PC-3 (cell line): ENCODE data around the gene ESPN. TPM values are rescaled to one million over a fixed set of nuclear protein-coding genes. Genes with fewer than 3 reads are reported as not detected.

Experiments used
- ATAC-seq: fragments of 200-7000 bp; cut with Tn5 transposase; 2 replicates; pipeline ENCODE4 v1.9.1; 2020; ENCODE audit warnings: mild to moderate bottlenecking, moderate library complexity
- BruUV-seq: library from RNA; stranded (reverse); fragments of 400-500 nt; replicated peaks from 2 replicates; lab custom pipeline; 2021; lab: Mats Ljungman, UMichigan
- CTCF ChIA-PET: fragments of 300-600 bp; sonication (Branson Sonifier 250); formaldehyde crosslinking; loops from one replicate; lab custom pipeline; 2022; ENCODE audit warnings: antibody characterized with exemption; lab: Charles Lee
- POLR2A ChIA-PET: fragments of 300-600 bp; sonication (Branson Sonifier 250); formaldehyde crosslinking; loops from one replicate; lab custom pipeline; 2022; ENCODE audit warnings: antibody characterized with exemption; ENCODE audit not compliant: unreplicated experiment; lab: Charles Lee
- DNase-seq: peaks from one replicate; pipeline ENCODE4 v3.0.0-alpha.2; 2015
- H2AFZ ChIP-seq: fragments of 300-600 bp; sonication (generic); 2 replicates; pipeline ENCODE4 v1.6.0; 2016; ENCODE audit warnings: antibody characterized with exemption, low read length
- H3F3A ChIP-seq: fragments of 300-600 bp; sonication (generic); one replicate; pipeline ENCODE4 v1.6.0; 2017; ENCODE audit warnings: antibody characterized with exemption, low read length, control low read depth, mild to moderate bottlenecking; ENCODE audit not compliant: unreplicated experiment
- H3K27ac ChIP-seq: fragments of 300-600 bp; sonication (generic); 2 replicates; pipeline ENCODE4 v1.5.1; 2016; ENCODE audit warnings: mild to moderate bottlenecking, low read length
- H3K27me3 ChIP-seq: fragments of 300-600 bp; sonication (generic); 2 replicates; pipeline ENCODE4 v1.6.1; 2016; ENCODE audit warnings: low read length, mixed read lengths
- H3K36me3 ChIP-seq: fragments of 300-600 bp; sonication (generic); 2 replicates; pipeline ENCODE4 v1.6.1; 2016; ENCODE audit warnings: low read depth, mixed run types, low read length, mixed read lengths
- H3K4me1 ChIP-seq: fragments of 300-600 bp; sonication (generic); 2 replicates; pipeline ENCODE4 v1.5.1; 2016; ENCODE audit warnings: low read length; ENCODE audit not compliant: insufficient read depth
- H3K4me2 ChIP-seq: fragments of 300-600 bp; sonication (generic); 2 replicates; pipeline ENCODE4 v1.6.0; 2016; ENCODE audit warnings: low read length
- H3K4me3 ChIP-seq: fragments of 300-600 bp; sonication (generic); 2 replicates; pipeline ENCODE4 v1.5.1; 2016; ENCODE audit warnings: mild to moderate bottlenecking, low read length, mixed read lengths
- H3K79me2 ChIP-seq: fragments of 300-600 bp; sonication (generic); 2 replicates; pipeline ENCODE4 v1.6.1; 2017; ENCODE audit warnings: low read length, mixed read lengths
- H3K9ac ChIP-seq: fragments of 300-600 bp; sonication (generic); 2 replicates; pipeline ENCODE4 v1.6.0; 2016; ENCODE audit warnings: mild to moderate bottlenecking, low read length
- H3K9me2 ChIP-seq: fragments of 300-600 bp; sonication (generic); replicated peaks from 2 replicates; pipeline ENCODE4 v1.6.1; 2016; ENCODE audit warnings: mixed run types, low read length, mixed read lengths
- H3K9me3 ChIP-seq: fragments of 300-600 bp; sonication (generic); 2 replicates; pipeline ENCODE4 v1.6.1; 2016; ENCODE audit warnings: low read length, mixed read lengths
- H4K20me1 ChIP-seq: fragments of 300-600 bp; sonication (generic); 2 replicates; pipeline ENCODE4 v1.6.1; 2016; ENCODE audit warnings: low read length, mixed read lengths
- EZH2 ChIP-seq: fragments of 300-600 bp; sonication (generic); IDR thresholded peaks from one replicate; pipeline ENCODE4 v1.6.1; 2017; ENCODE audit warnings: antibody characterized with exemption, mild to moderate bottlenecking, low read length; ENCODE audit not compliant: unreplicated experiment
- EZH2phosphoT487 ChIP-seq: fragments of 300-600 bp; sonication (generic); IDR thresholded peaks from 2 replicates; pipeline ENCODE4 v1.6.1; 2018; ENCODE audit warnings: mild to moderate bottlenecking, antibody characterized with exemption, low read length, borderline replicate concordance
- intact Hi-C: fragments of 100-400 bp; cut with micrococcal nuclease; formaldehyde crosslinking; loops from 2 replicates; pipeline ENCODE4 v1.9.0; 2023
- total RNA-seq: library from RNA; depleted of rRNA; stranded (reverse); fragments of >200 nt; gene quantifications from 2 replicates; pipeline ENCODE4 v1.2.3, GENCODE V29; 2014
- TF ChIP-seq, protein P1 (sequence below): fragments of 300-600 bp; sonication (generic); conservative IDR thresholded peaks from 2 replicates; pipeline ENCODE4 v1.5.1; 2017; ENCODE audit warnings: antibody characterized with exemption, low read depth, mild to moderate bottlenecking, low read length

ESPN gene
- total RNA-seq, 1 experiment from 2014 or later: 11.1 TPM

DNA sequence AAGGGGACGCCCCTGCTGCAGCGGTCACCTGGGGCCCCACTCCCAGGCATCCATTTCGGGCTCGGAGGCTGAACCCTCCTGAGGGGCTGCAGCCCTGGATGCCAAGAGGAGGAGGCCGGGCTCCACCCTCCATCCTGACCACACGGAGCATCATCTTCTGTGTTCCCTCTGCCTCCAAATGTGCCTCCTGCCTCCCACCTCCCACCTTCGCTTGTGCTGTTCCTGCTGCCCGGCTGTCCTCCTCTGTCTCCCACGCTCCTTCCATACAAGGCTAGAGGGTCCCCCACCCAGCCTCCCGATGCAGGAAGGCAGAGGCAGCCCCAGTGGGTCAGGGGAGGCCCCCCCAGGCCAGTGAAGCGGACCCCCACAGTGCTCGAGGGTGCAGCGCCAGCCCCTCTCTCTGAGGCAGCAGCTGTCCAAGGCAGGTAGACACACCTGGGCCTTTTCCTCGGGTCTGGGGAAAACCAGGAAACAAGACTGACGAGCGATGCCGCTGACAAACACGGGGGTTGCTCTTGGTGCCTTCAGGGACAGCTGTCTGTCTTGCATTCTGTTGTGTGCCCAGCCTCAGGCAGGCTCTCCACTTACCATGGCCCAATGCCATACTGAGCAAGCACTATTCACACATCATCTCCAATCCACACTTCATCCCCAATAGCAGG is 83.7 kb downstream of the ESPN start:
- CTCF ChIA-PET: no interaction called here
- H3F3A ChIP-seq: no peaks in the 10 kb centered on the region
- H3K9ac ChIP-seq: no peak overlapping the region
- POLR2A ChIA-PET: no interaction called here
- BruUV-seq: no TSS peak
- intact Hi-C loops: no loop called here
- DNase-seq (no peak), ATAC-seq (peak; percentile 27)
- H3K27me3 ChIP-seq: no peaks in the 10 kb centered on the region
- H3K36me3 ChIP-seq: no peaks in the 10 kb centered on the region
- no peak overlapping the region for H3K4me3 ChIP-seq
- no peaks in the 10 kb centered on the region for H4K20me1 ChIP-seq
- no peaks in the 10 kb centered on the region for H3K9me2 ChIP-seq
- no peak overlapping the region for H2AFZ ChIP-seq
- no peaks in the 10 kb centered on the region for H3K79me2 ChIP-seq
- TF ChIP-seq, protein P1, sequence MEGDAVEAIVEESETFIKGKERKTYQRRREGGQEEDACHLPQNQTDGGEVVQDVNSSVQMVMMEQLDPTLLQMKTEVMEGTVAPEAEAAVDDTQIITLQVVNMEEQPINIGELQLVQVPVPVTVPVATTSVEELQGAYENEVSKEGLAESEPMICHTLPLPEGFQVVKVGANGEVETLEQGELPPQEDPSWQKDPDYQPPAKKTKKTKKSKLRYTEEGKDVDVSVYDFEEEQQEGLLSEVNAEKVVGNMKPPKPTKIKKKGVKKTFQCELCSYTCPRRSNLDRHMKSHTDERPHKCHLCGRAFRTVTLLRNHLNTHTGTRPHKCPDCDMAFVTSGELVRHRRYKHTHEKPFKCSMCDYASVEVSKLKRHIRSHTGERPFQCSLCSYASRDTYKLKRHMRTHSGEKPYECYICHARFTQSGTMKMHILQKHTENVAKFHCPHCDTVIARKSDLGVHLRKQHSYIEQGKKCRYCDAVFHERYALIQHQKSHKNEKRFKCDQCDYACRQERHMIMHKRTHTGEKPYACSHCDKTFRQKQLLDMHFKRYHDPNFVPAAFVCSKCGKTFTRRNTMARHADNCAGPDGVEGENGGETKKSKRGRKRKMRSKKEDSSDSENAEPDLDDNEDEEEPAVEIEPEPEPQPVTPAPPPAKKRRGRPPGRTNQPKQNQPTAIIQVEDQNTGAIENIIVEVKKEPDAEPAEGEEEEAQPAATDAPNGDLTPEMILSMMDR: no peak
- TF ChIP-seq EZH2 (no peak), EZH2phosphoT487 (no peak)
- no peak overlapping the region for H3K27ac ChIP-seq
- H3K4me2 ChIP-seq: no peak overlapping the region
- no peaks in the 10 kb centered on the region for H3K9me3 ChIP-seq
- no peaks in the 10 kb centered on the region for H3K4me1 ChIP-seq

DNA sequence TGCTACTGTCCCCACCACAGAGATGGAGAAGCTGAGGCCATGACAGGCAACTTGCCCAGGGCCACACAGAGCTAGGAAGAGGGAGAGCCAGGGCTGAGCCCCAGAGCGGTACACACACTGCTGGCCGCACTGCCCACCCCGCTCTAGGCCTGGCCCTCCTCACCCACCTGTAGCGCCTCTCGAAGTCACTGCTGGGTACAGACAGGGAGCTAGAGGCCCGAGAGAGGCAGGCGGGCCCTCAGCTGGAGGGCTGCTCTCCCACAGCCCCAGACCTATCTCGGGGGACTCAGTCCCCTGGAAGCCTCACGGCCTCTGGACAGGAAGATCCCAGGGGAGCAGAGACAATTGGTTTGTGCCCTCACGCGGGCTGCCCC is 84.2 kb downstream of the ESPN start:
- Histone ChIP-seq H2AFZ (no peak overlapping the region), H3K9ac (no peak overlapping the region), H3K4me3 (no peak overlapping the region), H3K36me3 (no peaks in the 10 kb centered on the region), H3F3A (no peaks in the 10 kb centered on the region), H3K27ac (no peak overlapping the region), H3K9me2 (no peaks in the 10 kb centered on the region), H3K79me2 (no peaks in the 10 kb centered on the region), H3K27me3 (no peaks in the 10 kb centered on the region), H3K4me1 (no peaks in the 10 kb centered on the region), H4K20me1 (no peaks in the 10 kb centered on the region), H3K4me2 (no peak overlapping the region), H3K9me3 (no peaks in the 10 kb centered on the region)
- DNase-seq: no peak
- POLR2A ChIA-PET: no interaction called here
- BruUV-seq: no TSS peak
- no peak for TF ChIP-seq EZH2
- TF ChIP-seq EZH2phosphoT487: no peak
- TF ChIP-seq, protein P1: no peak
- ATAC-seq: no peak
- intact Hi-C loops: no loop called here
- CTCF ChIA-PET: no interaction called here

DNA sequence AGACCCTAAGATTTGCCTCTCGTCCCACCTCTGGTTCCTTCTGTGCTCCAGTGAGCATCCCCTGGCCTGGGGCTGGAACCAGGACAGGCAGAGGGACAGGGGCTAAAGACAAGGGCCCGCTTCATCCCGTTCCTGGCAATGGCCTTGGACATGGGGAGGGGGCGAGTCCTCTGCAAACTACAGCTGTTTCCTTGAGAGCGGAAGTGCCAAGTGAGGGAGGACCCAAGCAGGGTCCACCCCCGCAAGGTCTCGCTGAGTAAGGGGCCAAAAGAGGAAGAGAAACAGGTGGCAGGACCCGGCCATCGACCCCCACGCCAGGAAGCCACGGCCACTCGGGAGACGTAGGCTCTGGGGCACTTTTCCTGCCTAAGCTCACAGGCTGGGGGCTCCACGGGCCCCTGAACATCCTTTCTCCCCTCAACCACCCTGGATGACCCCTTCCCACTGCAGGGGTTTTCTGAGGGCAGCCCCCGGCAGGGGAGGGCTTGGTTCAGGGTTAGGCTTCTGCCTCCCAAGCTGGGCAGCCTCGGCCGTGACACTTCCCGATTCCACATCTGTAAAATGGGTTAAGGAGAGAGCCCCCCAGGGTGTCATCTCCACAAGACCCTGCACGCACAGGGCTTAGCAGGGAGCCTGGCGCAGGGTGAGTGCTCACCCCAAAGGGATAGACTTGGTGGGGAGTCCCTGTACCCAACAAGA is 84.8 kb downstream of the ESPN start:
- no peak overlapping the region for H3K9ac ChIP-seq
- BruUV-seq: no TSS peak
- no peaks in the 10 kb centered on the region for H3K4me1 ChIP-seq
- no peaks in the 10 kb centered on the region for H3K9me2 ChIP-seq
- H3K27ac ChIP-seq: no peak overlapping the region
- no peak overlapping the region for H3K4me2 ChIP-seq
- H3K4me3 ChIP-seq: no peak overlapping the region
- H4K20me1 ChIP-seq: no peaks in the 10 kb centered on the region
- TF ChIP-seq EZH2phosphoT487 (no peak), EZH2 (no peak)
- TF ChIP-seq, protein P1: no peak
- H2AFZ ChIP-seq: no peak overlapping the region
- H3K79me2 ChIP-seq: no peaks in the 10 kb centered on the region
- intact Hi-C loops: no loop called here
- ChIA-PET CTCF (no interaction called here), POLR2A (no interaction called here)
- H3K27me3 ChIP-seq: no peaks in the 10 kb centered on the region
- H3K9me3 ChIP-seq: no peaks in the 10 kb centered on the region
- no peak for ATAC-seq
- no peaks in the 10 kb centered on the region for H3F3A ChIP-seq
- no peak for DNase-seq
- H3K36me3 ChIP-seq: no peaks in the 10 kb centered on the region
